Activated CD4-positive, CD25-positive, alpha-beta regulatory T cell treated with anti-CD3 and anti-CD28 coated beads, Interleukin-2, amount 50 U/mL, for 24 hours (primary cell): ENCODE measurements around the gene LY6G6D.
"Not testable (repeated sequence)": the region's sequence is repeated elsewhere in the genome, so short reads cannot be mapped to it uniquely, and the experiment has no call there.

Experiments used
- ATAC-seq, 2 donors: fragments of 150-1000 bp; cut with Tn5 transposase; one replicate each; pipeline ENCODE4 v1.10.0; 2021; ENCODE audit warnings: mild to moderate bottlenecking in 1 of 2, moderate library complexity in 1 of 2

Gene LY6G6D

GRCh38 chr6:31692886-31693285 lies 22.3 kb upstream of the LY6G6D start:
- no peak for ATAC-seq

- no peak for ATAC-seq
Measured at GRCh38 chr6:31693535-31693934, 21.6 kb upstream of the LY6G6D start.

- peak in 1 of 2 donors; percentile 60 for ATAC-seq
Measured at GRCh38 chr6:31697555-31697954, 17.6 kb upstream of the LY6G6D start.

GRCh38 chr6:31700740-31701401 lies 14.3 kb upstream of the LY6G6D start:
- no peak for ATAC-seq

GRCh38 chr6:31701666-31702404 lies 13.3 kb upstream of the LY6G6D start:
- no peak for ATAC-seq

- ATAC-seq = peak; percentile 5 to 11
Measured at GRCh38 chr6:31702405-31702818, 12.7 kb upstream of the LY6G6D start.

GRCh38 chr6:31702819-31703716 lies 12.1 kb upstream of the LY6G6D start, which contains the start of gene ABHD16A:
ABHD16A (minus strand) TSS chr6:31703324; CDS start chr6:31703281, 43 bp downstream.
- peak; percentile 96 to 97 for ATAC-seq

- no peak for ATAC-seq
Measured at GRCh38 chr6:31705931-31706330, 9.2 kb upstream of the LY6G6D start.

GRCh38 chr6:31706599-31706998 lies 8.5 kb upstream of the LY6G6D start, which contains the start of gene LY6G6F:
LY6G6F (plus strand) TSS chr6:31706866; CDS start chr6:31706907, 41 bp downstream.
- ATAC-seq = no peak

- ATAC-seq = no peak
Measured at GRCh38 chr6:31707701-31708100, 7.4 kb upstream of the LY6G6D start.

GRCh38 chr6:31708224-31708623 lies 6.9 kb upstream of the LY6G6D start:
- ATAC-seq = no peak

GRCh38 chr6:31709157-31709556 lies 6.0 kb upstream of the LY6G6D start:
- ATAC-seq = not testable (repeated sequence)

GRCh38 chr6:31710523-31711219 lies 4.5 kb upstream of the LY6G6D start:
- ATAC-seq = no peak

- ATAC-seq = no peak
Measured at GRCh38 chr6:31711233-31711632, 3.9 kb upstream of the LY6G6D start.

- ATAC-seq = peak in 1 of 2 donors; percentile 45
Measured at GRCh38 chr6:31712296-31712695, 2.9 kb upstream of the LY6G6D start.

- ATAC-seq = no peak
Measured at GRCh38 chr6:31713465-31713864, 1.7 kb upstream of the LY6G6D start.

- no peak for ATAC-seq
Measured at GRCh38 chr6:31713991-31714684, 1.0 kb upstream of the LY6G6D start.

GRCh38 chr6:31717499-31718222 lies 2.5 kb downstream of the LY6G6D start:
- no peak for ATAC-seq

- no peak for ATAC-seq
Measured at GRCh38 chr6:31718265-31718664, 3.1 kb downstream of the LY6G6D start.

GRCh38 chr6:31719001-31719400 lies 3.9 kb downstream of the LY6G6D start:
- no peak for ATAC-seq

- no peak for ATAC-seq
Measured at GRCh38 chr6:31720196-31720770, 5.1 kb downstream of the LY6G6D start.
